NCI-H774 (cell line): ENCODE measurements around the gene CARD16.
"Not testable (repeated sequence)": the region's sequence is repeated elsewhere in the genome, so short reads cannot be mapped to it uniquely, and the experiment has no call there.

Source experiments
- DNase-seq: peaks from one replicate; lab custom pipeline; 2025; lab: John Stamatoyannopoulos, UW

The CARD16 gene

GRCh38 chr11:105049481-105049880 lies 4.3 kb upstream of the CARD16 start:
- no peak for DNase-seq

- DNase-seq, result no peak
These were observed 1.9 kb upstream of the CARD16 start for GRCh38 chr11:105046898-105047579.

GRCh38 chr11:105045676-105046296 lies 651 bp upstream of the CARD16 start:
- no peak for DNase-seq

GRCh38 chr11:105042178-105042577 lies 3.0 kb downstream of the CARD16 start:
- DNase-seq, result no peak

- DNase-seq, result no peak
These were observed 4.4 kb downstream of the CARD16 start for GRCh38 chr11:105040703-105041102.

GRCh38 chr11:105034813-105035620 lies 10.1 kb downstream of the CARD16 start, which contains the start of gene CASP1:
TSS of gene CASP1 (minus strand) at chr11:105035144. CDS start at chr11:105035113, 31 bp downstream.
- no peak for DNase-seq

- DNase-seq, result not testable (repeated sequence)
These were observed 10.7 kb downstream of the CARD16 start for GRCh38 chr11:105034388-105034787.

- DNase-seq, result no peak
These were observed 11.4 kb downstream of the CARD16 start for GRCh38 chr11:105033781-105034180.

GRCh38 chr11:105033343-105033742 lies 11.8 kb downstream of the CARD16 start:
- DNase-seq, result no peak

GRCh38 chr11:105032495-105032894 lies 12.6 kb downstream of the CARD16 start:
- DNase-seq, result no peak

- no peak for DNase-seq
These were observed 17.5 kb downstream of the CARD16 start for GRCh38 chr11:105027678-105028077.

- no peak for DNase-seq
These were observed 20.7 kb downstream of the CARD16 start for GRCh38 chr11:105024394-105024793.

- DNase-seq, result no peak
These were observed 22.1 kb downstream of the CARD16 start, which contains the start of gene CASP5 for GRCh38 chr11:105023003-105023402. TSS of gene CASP5 (minus strand) at chr11:105023168. CDS start at chr11:105023136, 32 bp downstream.

- DNase-seq, result no peak
These were observed 22.6 kb downstream of the CARD16 start for GRCh38 chr11:105022527-105022926.

GRCh38 chr11:105007463-105007862 lies 37.7 kb downstream of the CARD16 start:
- no peak for DNase-seq

- no peak for DNase-seq
These were observed 39.7 kb downstream of the CARD16 start for GRCh38 chr11:105005451-105005845.

GRCh38 chr11:105004021-105004420 lies 41.1 kb downstream of the CARD16 start:
- no peak for DNase-seq

GRCh38 chr11:105003151-105003550 lies 42.0 kb downstream of the CARD16 start:
- no peak for DNase-seq

GRCh38 chr11:105000797-105001196 lies 44.3 kb downstream of the CARD16 start:
- DNase-seq, result no peak

- no peak for DNase-seq
These were observed 45.0 kb downstream of the CARD16 start for GRCh38 chr11:105000167-105000566.

GRCh38 chr11:104999721-105000120 lies 45.4 kb downstream of the CARD16 start:
- no peak for DNase-seq

- DNase-seq, result no peak
These were observed 47.8 kb downstream of the CARD16 start for GRCh38 chr11:104997288-104997687.

GRCh38 chr11:104995001-104995408 lies 50.1 kb downstream of the CARD16 start:
- peak; percentile 84 for DNase-seq
